IMR-90 (cell line): ENCODE measurements around the gene DIRAS2. TPM values are rescaled to one million over a fixed set of nuclear protein-coding genes. Genes with fewer than 3 reads are reported as not detected.

Experiments
- ATAC-seq: fragments of 200-7000 bp; cut with Tn5 transposase; 2 replicates; pipeline ENCODE4 v1.9.1; 2020; ENCODE audit warnings: low read depth, mild to moderate bottlenecking, moderate library complexity
- BruUV-seq: library from RNA; stranded (reverse); fragments of 400-500 nt; replicated peaks from 2 replicates; lab custom pipeline; 2021; lab: Mats Ljungman, UMichigan
- CTCF ChIA-PET: fragments of 300-600 bp; formaldehyde crosslinking; extraction: SDS; loops from one replicate; lab custom pipeline; 2021; ENCODE audit warnings: antibody characterized with exemption; lab: Yijun Ruan, JAX
- POLR2A ChIA-PET: fragments of 300-600 bp; sonication (Branson Sonifier 250); formaldehyde crosslinking; loops from one replicate; lab custom pipeline; 2022; ENCODE audit warnings: antibody characterized with exemption; ENCODE audit not compliant: unreplicated experiment; lab: Charles Lee
- DNase-seq: peaks from one replicate; pipeline ENCODE4 v3.0.0; 2013
- H2AFZ ChIP-seq: replicated peaks from 2 replicates; pipeline ENCODE3; 2013; ENCODE audit warnings: low read length, mild to moderate bottlenecking; ENCODE audit not compliant: poor library complexity
- H2AK5ac ChIP-seq: 2 replicates; pipeline ENCODE4 v1.6.1; 2013; ENCODE audit warnings: low read depth, low read length, inconsistent platforms
- H2AK9ac ChIP-seq: replicated peaks from 2 replicates; pipeline ENCODE3; 2013; ENCODE audit warnings: mild to moderate bottlenecking, low read depth, low read length, moderate library complexity; ENCODE audit not compliant: poor library complexity
- H2BK120ac ChIP-seq: 2 replicates; pipeline ENCODE4 v1.6.1; 2013; ENCODE audit warnings: low read depth, low read length, inconsistent platforms
- H2BK15ac ChIP-seq: 3 replicates; pipeline ENCODE4 v1.6.1; 2013; ENCODE audit warnings: low read depth, low read length, inconsistent platforms
- H2BK20ac ChIP-seq: 2 replicates; pipeline ENCODE4 v1.6.1; 2013; ENCODE audit warnings: low read depth, mild to moderate bottlenecking, inconsistent platforms, low read length, moderate library complexity
- H2BK5ac ChIP-seq: 2 replicates; pipeline ENCODE4 v1.6.1; 2013; ENCODE audit warnings: mild to moderate bottlenecking, low read depth, low read length, inconsistent platforms; ENCODE audit not compliant: poor library complexity, severe bottlenecking
- H3K14ac ChIP-seq: replicated peaks from 2 replicates; pipeline ENCODE4 v1.6.1; 2013; ENCODE audit warnings: low read depth, low read length, inconsistent platforms
- H3K18ac ChIP-seq: 2 replicates; pipeline ENCODE4 v1.6.1; 2013; ENCODE audit warnings: low read depth, low read length, control low read depth
- H3K23ac ChIP-seq: 2 replicates; pipeline ENCODE4 v1.6.1; 2013; ENCODE audit warnings: low read depth, low read length, inconsistent platforms
- H3K27ac ChIP-seq: 2 replicates; pipeline ENCODE4 v1.5.1; 2013; ENCODE audit warnings: mild to moderate bottlenecking, control low read depth, low read length; ENCODE audit not compliant: insufficient read depth
- H3K27me3 ChIP-seq: 2 replicates; pipeline ENCODE4 v1.6.1; 2013; ENCODE audit warnings: low read length; ENCODE audit not compliant: control insufficient read depth, insufficient read depth
- H3K36me3 ChIP-seq: 2 replicates; pipeline ENCODE4 v1.6.1; 2013; ENCODE audit warnings: low read length, mixed read lengths; ENCODE audit not compliant: control insufficient read depth, insufficient read depth
- H3K4ac ChIP-seq: 2 replicates; pipeline ENCODE4 v1.6.1; 2013; ENCODE audit warnings: low read depth, low read length, inconsistent platforms
- H3K4me1 ChIP-seq: 2 replicates; pipeline ENCODE4 v1.6.1; 2013; ENCODE audit warnings: low read length, mixed read lengths; ENCODE audit not compliant: control insufficient read depth, insufficient read depth
- H3K4me2 ChIP-seq: 2 replicates; pipeline ENCODE4 v1.6.1; 2013; ENCODE audit warnings: low read depth, mild to moderate bottlenecking, control low read depth, low read length, moderate library complexity
- H3K4me3 ChIP-seq: 2 replicates; pipeline ENCODE4 v1.5.1; 2013; ENCODE audit warnings: low read depth, mild to moderate bottlenecking, control low read depth, low read length, moderate library complexity; ENCODE audit not compliant: insufficient read depth
- H3K56ac ChIP-seq: 2 replicates; pipeline ENCODE4 v1.6.1; 2013; ENCODE audit warnings: low read length, inconsistent platforms; ENCODE audit not compliant: insufficient read depth; ENCODE audit errors: extremely low read depth
- H3K79me1 ChIP-seq, 2 experiments: 2 replicates each; pipeline ENCODE4 v1.6.1; 2013; ENCODE audit warnings: low read length in 2 of 2, inconsistent platforms in 1 of 2, low read depth in 1 of 2
- H3K9ac ChIP-seq: 2 replicates; pipeline ENCODE4 v1.6.1; 2013; ENCODE audit warnings: low read depth, low read length, control low read depth
- H3K9me1 ChIP-seq: 2 replicates; pipeline ENCODE4 v1.6.1; 2013; ENCODE audit warnings: low read length, inconsistent platforms; ENCODE audit not compliant: insufficient read depth
- H3K9me3 ChIP-seq: 2 replicates; pipeline ENCODE4 v1.6.1; 2013; ENCODE audit warnings: low read length; ENCODE audit not compliant: control insufficient read depth, insufficient read depth
- H4K20me1 ChIP-seq: 2 replicates; pipeline ENCODE4 v1.6.1; 2013; ENCODE audit warnings: low read length, inconsistent platforms; ENCODE audit not compliant: insufficient read depth
- H4K5ac ChIP-seq: 2 replicates; pipeline ENCODE4 v1.6.1; 2013; ENCODE audit warnings: mild to moderate bottlenecking, low read depth, low read length, control low read depth
- H4K8ac ChIP-seq, 2 experiments: 2 replicates each; pipeline ENCODE4 v1.6.1; 2013; ENCODE audit warnings: low read depth in 2 of 2, low read length in 2 of 2, control low read depth in 1 of 2, inconsistent platforms in 1 of 2
- H4K91ac ChIP-seq: 2 replicates; pipeline ENCODE4 v1.6.1; 2013; ENCODE audit warnings: low read depth, low read length, inconsistent platforms; ENCODE audit not compliant: insufficient read depth
- CEBPB ChIP-seq: IDR thresholded peaks from 2 replicates; pipeline ENCODE4 v1.6.1; 2012; ENCODE audit warnings: low read depth, low read length, improper control_type of control experiment
- RFX5 ChIP-seq: IDR thresholded peaks from 2 replicates; pipeline ENCODE4 v1.8.0; 2012; ENCODE audit warnings: low read depth, mild to moderate bottlenecking, low read length, moderate library complexity
- WGBS, 2 experiments: methylation state at CpG; one replicate each; pipeline versions ENCODE4 v1.1.5 to v1.1.7; 2013; ENCODE audit warnings: missing lambda C conversion rate in 2 of 2; ENCODE audit not compliant: insufficient read length in 1 of 2; ENCODE audit errors: extremely low coverage in 2 of 2; 5-methylcytosine and 5-hydroxymethylcytosine counted together
- dilution Hi-C: fragments of 300-500 bp; cut with HindIII; formaldehyde crosslinking; loops from one replicate; pipeline ENCODE4 v1.14.3; 2018; ENCODE audit warnings: low sequenced_read_pairs; ENCODE audit not compliant: unreplicated experiment
- in situ Hi-C: fragments of 300-500 bp; cut with MboI; formaldehyde crosslinking; loops from 3 replicates; pipeline ENCODE4 v1.14.3; 2019; ENCODE audit warnings: low sequenced_read_pairs, inconsistent platforms, mixed read lengths
- intact Hi-C: fragments of 100-400 bp; cut with micrococcal nuclease; formaldehyde crosslinking; loops from 2 replicates; pipeline ENCODE4 v1.10.0; 2022
- polyA plus RNA-seq, 3 experiments: library from polyadenylated mRNA; depleted of rRNA; stranded (reverse); fragments of >200 nt; gene quantifications; 2 replicates each; pipeline ENCODE4 v1.2.3, GENCODE V29; 2012; ENCODE audit warnings: low replicate concordance in 1 of 3
- total RNA-seq: library from RNA; depleted of rRNA; stranded (reverse); fragments of >200 nt; gene quantifications from 2 replicates; pipeline ENCODE4 v1.2.3, GENCODE V29; 2012

DIRAS2 gene
- total and polyA plus RNA-seq, 2 of the 4 experiments (the other 2 are of a cell fraction), result not detected

GRCh38 chr9:90659650-90660364 is 17.2 kb upstream of the DIRAS2 start:
- dilution Hi-C loops (no loop called here), intact Hi-C loops (no loop called here), in situ Hi-C loops (no loop called here)
- H3K56ac ChIP-seq, result no peak overlapping the region
- CTCF ChIA-PET, result no interaction called here
- H2AFZ ChIP-seq, result no peak overlapping the region
- no peak overlapping the region for H2BK120ac ChIP-seq
- H2AK9ac ChIP-seq, result no peak overlapping the region
- no peak overlapping the region for H4K91ac ChIP-seq
- ATAC-seq (no peak), DNase-seq (peak; percentile 28)
- H3K4ac ChIP-seq, result no peak overlapping the region
- H3K27me3 ChIP-seq, result no peaks in the 10 kb centered on the region
- H3K9ac ChIP-seq, result no peak overlapping the region
- H2BK20ac ChIP-seq, result no peak overlapping the region
- no peak overlapping the region for H3K4me3 ChIP-seq
- H2BK5ac ChIP-seq, result no peak overlapping the region
- H3K23ac ChIP-seq, result no peak overlapping the region
- no peak overlapping the region for H3K4me2 ChIP-seq
- H4K8ac ChIP-seq, result no peak overlapping the region
- no peaks in the 10 kb centered on the region for H3K9me1 ChIP-seq
- H3K79me1 ChIP-seq, result no peaks in the 10 kb centered on the region
- no peak overlapping the region for H3K27ac ChIP-seq
- no peaks in the 10 kb centered on the region for H4K20me1 ChIP-seq
- H2AK5ac ChIP-seq, result no peak overlapping the region
- H4K5ac ChIP-seq, result no peak overlapping the region
- H3K4me1 ChIP-seq, result no peaks in the 10 kb centered on the region
- no peak overlapping the region for H3K14ac ChIP-seq
- TF ChIP-seq CEBPB, result peak; percentile 31; the same call in 1 of the 2 replicates
- no peak for TF ChIP-seq RFX5
- BruUV-seq, result no TSS peak
- H3K36me3 ChIP-seq, result no peaks in the 10 kb centered on the region
- H3K9me3 ChIP-seq, result no peaks in the 10 kb centered on the region
- H3K18ac ChIP-seq, result no peak overlapping the region
- H2BK15ac ChIP-seq, result no peak overlapping the region
- WGBS, 2 experiments, result no CpG with 5 or more reads among the region's 3 CpGs
- POLR2A ChIA-PET, result no interaction called here
